NCI-H82 treated with DMSO at 0.1 percent for 48 hours (cell line): ENCODE results near the gene FCRL3.

Experiments used
- DNase-seq: peaks from one replicate; lab custom pipeline; 2025; ENCODE audit not compliant: unreplicated experiment; lab: John Stamatoyannopoulos, UW

The FCRL3 gene

DNA sequence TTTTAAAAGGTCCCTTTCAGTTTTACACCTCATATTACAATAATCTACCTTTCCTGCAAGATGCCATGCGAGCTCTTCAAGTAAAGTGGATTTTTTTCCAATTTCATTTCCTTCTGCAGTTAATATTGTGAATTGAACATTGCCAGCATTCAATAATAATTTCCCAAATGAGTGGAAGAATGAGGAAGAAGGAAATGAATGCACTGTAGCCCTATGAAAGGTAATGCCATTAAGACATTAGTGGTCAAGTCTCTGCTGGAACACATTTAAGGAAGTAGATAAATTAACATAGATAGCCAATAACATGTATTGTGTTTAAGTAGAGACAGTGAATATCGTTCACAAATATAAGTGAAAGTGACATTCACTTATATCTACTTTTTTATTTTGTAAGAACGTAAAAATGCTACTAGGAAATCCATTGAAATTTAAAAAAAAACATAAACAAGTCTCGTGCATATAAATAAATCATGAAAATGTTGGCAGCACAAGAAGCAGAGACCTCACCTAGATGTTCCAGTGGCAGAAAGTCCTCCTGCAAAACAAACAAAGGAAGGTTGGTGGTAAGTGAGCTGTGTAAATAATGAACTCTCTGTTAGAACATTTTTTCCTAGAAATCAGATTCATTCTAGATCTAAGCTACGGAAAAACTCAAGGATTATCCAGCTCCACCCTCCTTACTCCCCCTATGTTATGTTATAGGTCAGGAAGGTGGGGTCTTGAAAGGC is 17.7 kb downstream of the FCRL3 start:
- no peak for DNase-seq

GRCh38 chr1:157678721-157679120 is 21.8 kb downstream of the FCRL3 start:
- no peak for DNase-seq

DNA sequence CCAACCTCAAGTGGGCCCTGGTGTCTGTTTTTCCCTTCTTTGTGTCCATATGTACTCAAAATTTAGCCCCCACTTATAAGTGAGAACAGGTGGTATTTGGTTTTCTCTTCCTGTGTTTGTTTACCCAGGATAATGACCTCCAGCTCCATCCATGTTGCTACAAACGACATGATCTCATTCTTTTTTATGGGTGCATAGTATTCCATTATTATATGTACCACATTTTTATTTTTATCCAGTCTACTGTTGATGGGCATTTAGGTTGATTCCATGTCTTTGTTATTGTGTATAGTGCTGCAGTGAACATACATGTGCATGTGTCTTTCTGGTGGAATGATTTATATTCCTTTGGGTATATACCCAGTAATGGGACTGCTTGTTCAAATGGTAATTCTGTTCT is 27.6 kb downstream of the FCRL3 start:
- DNase-seq = no peak

DNA sequence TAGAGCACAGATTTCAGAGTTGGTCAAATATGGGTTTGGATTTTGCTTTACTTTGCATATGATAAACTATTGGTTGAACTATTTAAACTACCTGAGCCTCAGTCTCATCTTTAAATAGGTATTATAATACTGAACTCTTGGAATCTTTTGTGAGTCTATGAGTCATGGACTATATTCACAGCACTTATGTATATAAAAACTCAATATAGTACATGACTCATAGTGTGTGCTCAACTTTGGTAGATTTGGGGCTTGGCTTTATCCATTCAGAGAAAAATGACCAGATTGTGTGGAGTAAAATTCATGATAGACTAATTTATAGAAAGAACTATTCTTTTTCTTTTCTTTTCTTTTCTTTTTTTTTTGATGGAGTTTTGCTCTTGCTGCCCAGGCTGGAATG is 28.7 kb downstream of the FCRL3 start:
- DNase-seq = no peak

DNA sequence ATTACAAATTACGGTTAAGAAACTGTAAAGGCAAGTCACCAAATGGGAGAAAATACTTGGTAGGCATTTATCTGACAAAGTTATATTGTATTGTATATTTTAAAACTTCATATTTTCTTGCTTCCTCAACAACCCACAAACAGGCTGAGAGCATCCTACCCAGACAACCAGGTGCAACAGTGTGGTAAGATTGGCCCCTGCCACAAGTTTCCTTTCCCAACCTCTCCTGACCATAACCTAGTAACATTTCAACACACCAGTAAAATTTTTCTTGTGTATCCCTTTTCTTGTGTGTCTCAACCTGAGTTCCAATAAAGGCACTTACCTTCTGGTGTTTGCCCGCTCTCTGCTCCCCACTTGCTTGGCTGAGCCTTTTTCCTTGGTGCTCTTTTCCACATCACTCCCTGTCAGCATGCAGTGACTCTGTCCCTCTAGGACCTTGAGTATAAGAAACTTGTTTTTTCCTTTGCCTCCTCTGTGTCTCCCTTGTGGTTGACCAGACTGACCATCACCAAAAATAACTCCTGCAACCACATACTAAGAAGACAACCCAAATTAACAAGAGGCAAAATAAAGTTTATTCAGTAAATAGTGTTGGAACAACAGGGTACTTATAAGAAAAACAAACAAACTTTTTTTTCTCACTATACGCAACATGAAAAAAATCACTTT is 40.9 kb downstream of the FCRL3 start:
- DNase-seq = no peak

DNA sequence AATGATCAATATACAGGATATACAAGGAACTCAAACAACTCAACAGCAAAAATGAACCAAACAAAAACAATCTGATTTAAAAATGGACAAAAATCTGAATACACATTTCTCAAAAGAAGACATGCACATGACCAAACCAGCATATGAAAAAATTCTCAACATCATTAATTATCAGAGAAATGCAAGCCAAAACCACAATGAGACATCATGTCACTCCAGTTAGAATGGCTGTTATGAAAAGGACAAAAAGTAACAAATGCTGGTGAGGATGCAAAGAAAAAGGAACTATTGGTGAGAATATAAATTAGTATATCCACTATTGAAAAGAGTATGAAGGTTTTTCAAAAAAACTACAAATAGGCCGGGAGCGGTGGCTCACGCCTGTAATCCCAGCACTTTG is 42.0 kb downstream of the FCRL3 start:
- DNase-seq = no peak

DNA sequence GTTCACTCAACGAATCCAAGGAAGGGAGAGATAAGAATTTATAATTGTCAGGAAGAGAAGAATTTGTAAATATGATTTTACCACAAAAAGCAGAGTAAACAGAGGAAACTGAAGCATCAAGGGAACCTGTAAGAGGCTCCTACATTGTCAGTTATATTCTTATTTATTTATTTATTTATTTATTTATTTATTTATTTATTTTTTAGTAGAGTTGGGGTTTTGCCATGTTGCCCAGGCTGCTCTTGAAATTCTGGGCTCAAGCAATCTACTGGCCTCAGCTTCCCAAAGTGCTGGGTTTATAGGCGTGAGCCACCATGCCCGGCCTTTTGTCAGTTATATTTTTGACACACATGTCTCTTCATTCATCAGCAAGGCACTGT is 47.1 kb downstream of the FCRL3 start:
- DNase-seq = no peak

DNA sequence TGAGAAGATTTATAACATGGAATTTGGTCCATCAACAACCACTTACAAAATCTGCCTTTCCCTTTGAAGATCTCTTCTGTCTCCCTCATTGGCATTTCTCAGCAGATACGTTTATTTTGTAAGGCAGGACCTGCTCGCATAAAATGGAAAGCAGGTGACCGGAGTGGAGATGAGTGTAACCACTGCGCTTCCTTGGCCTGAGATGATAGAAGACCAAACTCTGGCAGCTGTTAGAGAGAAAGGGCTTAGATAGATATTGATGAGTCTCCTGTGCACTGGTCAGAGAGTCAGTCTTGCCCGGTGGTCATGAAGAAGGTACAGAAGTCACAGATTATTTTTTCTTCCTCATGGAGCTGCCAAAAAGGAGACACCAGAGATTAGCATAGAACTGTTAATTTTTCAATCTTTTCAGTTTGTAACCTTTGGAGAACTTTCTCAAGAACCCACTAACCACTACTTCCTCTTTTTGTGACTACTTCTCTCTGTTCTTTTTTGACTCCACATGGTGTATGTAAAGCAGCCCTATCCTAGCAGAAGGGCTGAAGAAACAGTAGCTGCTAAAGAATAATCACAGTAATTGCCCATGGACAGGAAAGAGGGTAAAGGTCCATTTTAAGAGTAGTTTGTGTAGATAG is 47.6 kb downstream of the FCRL3 start:
- DNase-seq = no peak

DNA sequence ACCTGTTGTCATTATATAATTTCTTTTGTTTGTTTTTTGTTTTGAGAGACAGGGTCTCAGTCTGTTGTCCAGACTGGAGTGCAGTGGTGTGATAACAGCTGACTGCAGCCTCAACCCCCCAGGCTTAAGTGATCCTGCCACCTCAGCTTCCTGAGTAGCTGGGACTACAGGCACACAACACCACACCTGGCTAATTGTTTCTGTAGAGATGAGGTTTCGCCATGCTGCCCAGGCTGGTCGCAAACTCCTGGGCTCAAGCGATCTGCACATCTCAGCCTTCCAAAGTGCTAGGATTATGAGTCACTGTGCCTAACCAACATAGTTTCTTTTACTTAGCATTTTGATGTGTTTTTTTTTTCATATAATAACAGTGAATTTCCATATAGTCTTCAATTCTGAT is 52.3 kb downstream of the FCRL3 start:
- DNase-seq = no peak

DNA sequence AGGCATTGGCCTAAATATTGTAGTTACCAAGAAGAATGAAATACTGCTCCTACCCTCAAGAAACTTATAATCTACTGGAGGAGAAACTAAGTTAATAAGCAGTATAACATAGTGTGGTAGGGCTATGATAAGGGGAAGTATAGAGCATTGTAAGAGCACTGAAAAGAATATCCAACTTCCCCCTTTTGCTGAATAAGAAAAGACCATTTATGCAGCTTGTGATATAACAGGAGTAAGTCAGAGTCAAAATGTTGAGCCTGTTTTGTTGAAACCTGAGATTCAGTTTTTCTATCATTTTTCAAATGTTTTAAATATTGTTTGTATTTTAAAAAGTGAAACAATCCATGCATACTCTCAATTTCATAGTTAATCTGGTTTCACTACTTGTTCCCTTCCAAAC is 54.4 kb downstream of the FCRL3 start:
- no peak for DNase-seq

DNA sequence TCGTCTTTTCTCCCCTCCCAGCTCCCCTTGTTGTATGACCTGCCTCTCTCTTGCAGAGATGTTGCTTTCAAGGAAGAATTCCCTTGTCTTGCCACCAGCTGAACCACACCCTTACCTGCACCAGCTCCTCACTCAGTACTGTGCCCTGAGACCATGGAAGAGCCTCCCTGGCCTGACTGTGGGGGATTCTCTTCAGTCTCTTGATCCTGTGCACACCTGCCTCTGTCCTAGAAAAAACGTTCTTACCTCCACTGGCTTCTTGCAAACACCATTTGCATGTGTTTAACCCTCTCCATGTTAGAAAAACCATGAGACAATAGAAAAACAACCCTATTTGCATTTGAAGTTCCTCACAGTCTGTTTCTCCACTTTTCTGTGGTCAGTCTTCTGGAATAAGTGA is 59.4 kb downstream of the FCRL3 start:
- DNase-seq = no peak

- DNase-seq = no peak
Observed at GRCh38 chr1:157639800-157640199, 60.8 kb downstream of the FCRL3 start.

- DNase-seq = no peak
Observed at GRCh38 chr1:157628773-157629172, 71.8 kb downstream of the FCRL3 start.
